Lower lobe of right lung (tissue), 2 donors: ENCODE results near the gene GLI1. TPM values are rescaled to one million over a fixed set of nuclear protein-coding genes. Genes with fewer than 3 reads are reported as not detected.

Experiments used
- ATAC-seq, 2 donors: fragments of 200-7000 bp; cut with Tn5 transposase; one replicate each; pipeline ENCODE4 v1.9.1; 2020 to 2022; ENCODE audit warnings: mild to moderate bottlenecking in 2 of 2, moderate library complexity in 2 of 2
- DNase-seq: peaks from one replicate; pipeline ENCODE4 v3.0.0-alpha.2; 2020
- H3K27ac ChIP-seq: fragments of 200-600 bp; one replicate; pipeline ENCODE4 v1.8.0; 2022
- H3K27me3 ChIP-seq: fragments of 200-600 bp; one replicate; pipeline ENCODE4 v1.8.0; 2022; ENCODE audit warnings: low read depth
- H3K36me3 ChIP-seq: fragments of 200-600 bp; one replicate; pipeline ENCODE4 v1.8.0; 2022; ENCODE audit warnings: mild to moderate bottlenecking
- H3K4me1 ChIP-seq: fragments of 200-600 bp; one replicate; pipeline ENCODE4 v1.8.0; 2022
- H3K4me3 ChIP-seq: fragments of 200-600 bp; one replicate; pipeline ENCODE4 v1.8.0; 2022; ENCODE audit warnings: mild to moderate bottlenecking
- H3K9me3 ChIP-seq: fragments of 200-600 bp; one replicate; pipeline ENCODE4 v1.8.0; 2022
- CTCF ChIP-seq: fragments of 200-600 bp; IDR thresholded peaks from one replicate; pipeline ENCODE4 v1.8.0; 2022; ENCODE audit warnings: antibody characterized with exemption, mild to moderate bottlenecking
- intact Hi-C: fragments of 100-400 bp; cut with DNase I; formaldehyde crosslinking; loops from one replicate; pipeline ENCODE4 v1.11.0; 2022
- total RNA-seq: library from RNA; stranded (reverse); fragmentation: NEBNext Ultra II Directional; extraction: Animal tissue kit (Norgen Biotek cat#: 25700); gene quantifications from one replicate; pipeline ENCODE4 v1.2.1, GENCODE V29; 2021
- donor health status: DM: no; HTN: yes; CAD: no; lungs with severe emphysema.

The GLI1 gene
- total RNA-seq, 1 donor from 2014 or later = 0.21 TPM

DNA sequence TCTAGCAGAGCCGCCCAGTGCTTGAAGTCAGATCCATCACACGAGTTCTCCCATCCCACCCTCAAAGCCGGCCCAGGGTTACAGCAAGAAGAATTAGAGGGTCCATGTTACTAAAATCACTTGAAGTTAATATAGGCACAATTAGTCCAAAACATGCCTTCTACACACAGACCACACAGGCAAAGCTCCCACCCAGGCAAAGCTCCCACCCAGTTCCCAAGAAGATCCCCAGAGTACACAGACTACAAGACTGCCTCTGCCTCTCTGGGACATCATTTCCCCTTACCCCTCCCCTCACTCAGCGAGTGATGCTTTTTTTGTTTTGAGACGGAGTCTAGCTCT lies 3.3 kb downstream of the GLI1 start:
- peaks cover 3% of the 10 kb centered on the region for H3K27me3 ChIP-seq
- intact Hi-C loops = no loop called here
- peaks cover 36% of the 10 kb centered on the region for H3K4me1 ChIP-seq
- no peaks in the 10 kb centered on the region for H3K9me3 ChIP-seq
- peak; percentile 29 for TF ChIP-seq CTCF
- DNase-seq (no peak), ATAC-seq (no peak)
- H3K4me3 ChIP-seq = peak overlapping the region; percentile 83
- H3K36me3 ChIP-seq = no peaks in the 10 kb centered on the region
- H3K27ac ChIP-seq = no peak overlapping the region

DNA sequence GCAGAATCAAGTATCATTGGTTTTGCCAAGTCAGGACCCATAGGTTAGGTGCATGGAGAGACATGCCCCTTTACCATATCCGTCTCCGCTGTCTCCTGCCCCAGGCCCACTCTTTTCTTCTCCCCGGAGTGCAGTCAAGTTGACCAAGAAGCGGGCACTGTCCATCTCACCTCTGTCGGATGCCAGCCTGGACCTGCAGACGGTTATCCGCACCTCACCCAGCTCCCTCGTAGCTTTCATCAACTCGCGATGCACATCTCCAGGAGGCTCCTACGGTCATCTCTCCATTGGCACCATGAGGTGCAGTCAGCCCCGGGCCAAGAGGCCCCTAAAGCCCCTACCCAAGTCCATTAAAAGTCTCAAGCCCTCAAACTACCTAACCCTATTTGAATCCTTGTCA lies 5.0 kb downstream of the GLI1 start:
- no peak for ATAC-seq
- no peak for TF ChIP-seq CTCF
- Histone ChIP-seq H3K27me3 (peaks cover 5% of the 10 kb centered on the region), H3K4me3 (no peak overlapping the region), H3K9me3 (no peaks in the 10 kb centered on the region), H3K36me3 (no peaks in the 10 kb centered on the region), H3K4me1 (peaks cover 28% of the 10 kb centered on the region), H3K27ac (no peak overlapping the region)
- intact Hi-C loops = no loop called here
- no peak for DNase-seq

DNA sequence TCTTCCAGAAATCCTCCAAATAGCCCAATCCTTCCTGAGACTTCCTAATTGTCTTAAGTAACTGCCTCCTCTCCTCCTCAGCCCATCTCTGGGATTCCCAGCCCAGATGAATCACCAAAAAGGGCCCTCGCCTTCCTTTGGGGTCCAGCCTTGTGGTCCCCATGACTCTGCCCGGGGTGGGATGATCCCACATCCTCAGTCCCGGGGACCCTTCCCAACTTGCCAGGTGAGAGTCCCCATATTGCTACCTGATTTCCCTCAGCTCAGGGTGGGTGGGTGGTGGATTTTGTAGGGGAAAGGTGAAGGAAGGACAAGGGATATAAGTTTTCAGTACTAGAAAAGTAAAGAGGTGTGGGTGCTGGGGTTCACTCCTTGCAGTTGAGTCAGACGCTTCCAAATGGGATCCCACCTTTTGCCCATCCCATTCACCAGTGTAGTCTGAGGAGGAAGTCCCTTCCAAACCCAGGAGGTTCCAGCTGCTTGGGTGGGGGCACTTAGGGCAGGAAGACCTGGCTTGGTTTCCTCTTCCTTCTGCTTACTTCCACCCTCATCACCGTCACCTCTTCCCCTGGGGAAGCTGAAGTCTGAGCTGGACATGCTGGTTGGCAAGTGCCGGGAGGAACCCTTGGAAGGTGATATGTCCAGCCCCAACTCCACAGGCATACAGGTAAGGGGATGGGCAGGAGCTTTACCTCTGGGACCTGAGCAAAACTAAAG lies 5.6 kb downstream of the GLI1 start:
- peaks cover 25% of the 10 kb centered on the region for H3K4me1 ChIP-seq
- ATAC-seq (no peak), DNase-seq (no peak)
- H3K36me3 ChIP-seq = no peaks in the 10 kb centered on the region
- no peak overlapping the region for H3K27ac ChIP-seq
- H3K27me3 ChIP-seq = peaks cover 5% of the 10 kb centered on the region
- no peak overlapping the region for H3K4me3 ChIP-seq
- no peaks in the 10 kb centered on the region for H3K9me3 ChIP-seq
- no peak for TF ChIP-seq CTCF
- intact Hi-C loops = no loop called here

DNA sequence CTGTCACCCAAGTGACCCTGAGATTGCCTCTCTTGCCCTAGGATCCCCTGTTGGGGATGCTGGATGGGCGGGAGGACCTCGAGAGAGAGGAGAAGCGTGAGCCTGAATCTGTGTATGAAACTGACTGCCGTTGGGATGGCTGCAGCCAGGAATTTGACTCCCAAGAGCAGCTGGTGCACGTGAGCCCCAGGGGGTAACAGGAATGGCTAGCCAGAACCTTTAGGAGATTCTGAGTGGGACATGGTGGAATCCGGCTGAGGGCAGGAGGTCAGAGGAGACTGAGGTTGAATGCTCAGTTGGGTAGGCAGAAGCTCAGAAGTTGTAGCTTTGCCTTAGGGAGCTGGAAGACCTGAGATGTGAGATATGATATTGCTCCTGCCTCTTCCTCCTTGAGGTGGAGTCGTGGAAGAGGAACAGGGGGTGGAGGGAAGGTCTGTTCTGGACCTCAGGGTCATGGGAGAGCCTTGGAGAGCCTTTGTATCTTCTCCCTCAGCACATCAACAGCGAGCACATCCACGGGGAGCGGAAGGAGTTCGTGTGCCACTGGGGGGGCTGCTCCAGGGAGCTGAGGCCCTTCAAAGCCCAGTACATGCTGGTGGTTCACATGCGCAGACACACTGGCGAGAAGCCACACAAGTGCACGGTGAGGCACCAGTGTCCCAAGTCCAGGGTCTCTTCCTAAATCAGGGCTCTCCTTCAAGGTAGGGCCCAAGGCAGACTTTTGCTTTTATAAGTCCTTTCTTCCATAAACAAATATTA lies 6.3 kb downstream of the GLI1 start:
- intact Hi-C loops = no loop called here
- TF ChIP-seq CTCF = no peak
- no peaks in the 10 kb centered on the region for H3K36me3 ChIP-seq
- peaks cover 5% of the 10 kb centered on the region for H3K27me3 ChIP-seq
- no peak overlapping the region for H3K4me3 ChIP-seq
- DNase-seq (no peak), ATAC-seq (no peak)
- H3K4me1 ChIP-seq = peaks cover 18% of the 10 kb centered on the region
- H3K9me3 ChIP-seq = no peaks in the 10 kb centered on the region
- no peak overlapping the region for H3K27ac ChIP-seq

- no peaks in the 10 kb centered on the region for H3K9me3 ChIP-seq
- intact Hi-C loops = no loop called here
- H3K36me3 ChIP-seq = no peaks in the 10 kb centered on the region
- peaks cover 5% of the 10 kb centered on the region for H3K27me3 ChIP-seq
- TF ChIP-seq CTCF = no peak
- peaks cover 3% of the 10 kb centered on the region for H3K4me1 ChIP-seq
- H3K27ac ChIP-seq = no peak overlapping the region
- DNase-seq = no peak
- ATAC-seq = no peak
- H3K4me3 ChIP-seq = no peak overlapping the region
Measured at GRCh38 chr12:57467212-57467874, 7.8 kb downstream of the GLI1 start.
